HEK293 (cell line): ENCODE results near the gene POLR1D.
A peak's percentile ranks its signal among the peaks of the same experiment; 100 is the strongest.

Experiments
- CTCF ChIA-PET: fragments of 350-600 bp; formaldehyde crosslinking; extraction: SDS; loops from one replicate; lab custom pipeline; 2021; ENCODE audit warnings: antibody characterized with exemption; lab: Yijun Ruan, JAX
- POLR2A ChIA-PET: fragments of 300-600 bp; formaldehyde crosslinking; extraction: SDS; loops from one replicate; lab custom pipeline; 2020; ENCODE audit warnings: antibody characterized with exemption, inconsistent platforms; lab: Yijun Ruan, JAX
- H3K27ac ChIP-seq: fragments of 200-500 bp; sonication (Bioruptor generic); 2 replicates; pipeline ENCODE4 v1.5.1; 2014; ENCODE audit warnings: low read depth, low read length, control low read depth, inconsistent platforms; ENCODE audit errors: extremely low read depth
- H3K36me3 ChIP-seq, 2 experiments: fragments of 200-500 bp in 1 of 2; sonication (Bioruptor generic) in 1 of 2; 1 replicate in 1 of 2; 2 replicates in 1 of 2; pipeline ENCODE4 v1.5.1; 2014 to 2017; ENCODE audit warnings: inconsistent platforms in 2 of 2, low read length in 2 of 2; ENCODE audit not compliant: control insufficient read depth in 2 of 2, insufficient read depth in 1 of 2
- H3K4me1 ChIP-seq: fragments of 200-500 bp; sonication (Bioruptor generic); 2 replicates; pipeline ENCODE4 v1.5.1; 2014; ENCODE audit warnings: mild to moderate bottlenecking, low read length, inconsistent platforms; ENCODE audit not compliant: control insufficient read depth, insufficient read depth
- H3K4me3 ChIP-seq: 2 replicates; pipeline ENCODE4 v1.5.1; 2011; ENCODE audit warnings: low read depth, mild to moderate bottlenecking, control low read depth, low read length, moderate library complexity
- H3K9me3 ChIP-seq: fragments of 200-500 bp; sonication (Bioruptor generic); 2 replicates; pipeline ENCODE4 v1.5.1; 2014; ENCODE audit warnings: low read depth, low read length, inconsistent platforms; ENCODE audit not compliant: control insufficient read depth, insufficient read depth
- AEBP2 ChIP-seq: fragments of 450-650 bp; formaldehyde crosslinking; IDR thresholded peaks from 2 replicates; pipeline ENCODE4 v1.5.1; 2016; ENCODE audit warnings: missing biosample characterization, missing genetic modification characterization, borderline replicate concordance
- BCL11A ChIP-seq: fragments of 450-650 bp; formaldehyde crosslinking; IDR thresholded peaks from 2 replicates; pipeline ENCODE4 v1.5.1; 2016; ENCODE audit warnings: low read depth, missing biosample characterization, missing genetic modification characterization
- ELK4 ChIP-seq: IDR thresholded peaks from 2 replicates; pipeline ENCODE4 v1.6.1; 2011; ENCODE audit warnings: mild to moderate bottlenecking, low read depth, low read length, borderline replicate concordance
- HOXD13 ChIP-seq: sonication (generic); formaldehyde crosslinking; IDR thresholded peaks from 2 replicates; pipeline ENCODE4 v1.8.0; 2022; ENCODE audit warnings: missing genetic modification reagents, borderline replicate concordance
- KLF9 ChIP-seq: fragments of 450-650 bp; formaldehyde crosslinking; IDR thresholded peaks from 2 replicates; pipeline ENCODE4 v1.5.1; 2016; ENCODE audit warnings: missing biosample characterization, missing genetic modification characterization, low read depth
- PBX3 ChIP-seq: sonication (generic); formaldehyde crosslinking; IDR thresholded peaks from 2 replicates; pipeline ENCODE4 v1.8.1; 2022; ENCODE audit warnings: mild to moderate bottlenecking, moderate library complexity, missing genetic modification reagents
- SP3 ChIP-seq: fragments of 450-650 bp; formaldehyde crosslinking; IDR thresholded peaks from 2 replicates; pipeline ENCODE4 v1.5.1; 2016; ENCODE audit warnings: missing biosample characterization, missing genetic modification characterization
- SP7 ChIP-seq: fragments of 450-650 bp; formaldehyde crosslinking; IDR thresholded peaks from 2 replicates; pipeline ENCODE4 v1.5.1; 2016; ENCODE audit warnings: missing biosample characterization, missing genetic modification characterization
- ZNF138 ChIP-seq: fragments of 450-650 bp; formaldehyde crosslinking; IDR thresholded peaks from 2 replicates; pipeline ENCODE4 v1.5.1; 2016; ENCODE audit warnings: missing biosample characterization, missing genetic modification characterization, borderline replicate concordance
- ZNF148 ChIP-seq: fragments of 450-650 bp; formaldehyde crosslinking; IDR thresholded peaks from 2 replicates; pipeline ENCODE4 v1.5.0; 2017; ENCODE audit warnings: missing biosample characterization, missing genetic modification characterization, borderline replicate concordance
- ZNF19 ChIP-seq: fragments of 450-650 bp; formaldehyde crosslinking; IDR thresholded peaks from 2 replicates; pipeline ENCODE4; 2016; ENCODE audit warnings: missing biosample characterization, missing genetic modification characterization, low read depth
- ZNF221 ChIP-seq: fragments of 450-650 bp; formaldehyde crosslinking; IDR thresholded peaks from 2 replicates; pipeline ENCODE4 v1.5.1; 2017; ENCODE audit warnings: missing biosample characterization, missing genetic modification characterization, borderline replicate concordance
- ZNF341 ChIP-seq: fragments of 450-650 bp; formaldehyde crosslinking; IDR thresholded peaks from 2 replicates; pipeline ENCODE4; 2016; ENCODE audit warnings: low read depth, missing biosample characterization, missing genetic modification characterization
- ZNF518A ChIP-seq: fragments of 450-650 bp; formaldehyde crosslinking; conservative IDR thresholded peaks from 2 replicates; pipeline ENCODE4 v1.5.1; 2016; ENCODE audit warnings: low read depth, missing biosample characterization, missing genetic modification characterization
- ZNF544 ChIP-seq: fragments of 450-650 bp; formaldehyde crosslinking; IDR thresholded peaks from 2 replicates; pipeline ENCODE4 v1.5.0; 2017; ENCODE audit warnings: missing biosample characterization, missing genetic modification characterization
- ZNF549 ChIP-seq: fragments of 450-650 bp; IDR thresholded peaks from 2 replicates; pipeline ENCODE4 v1.5.1; 2018; ENCODE audit warnings: missing biosample characterization, missing genetic modification characterization, mild to moderate bottlenecking, inconsistent platforms, moderate library complexity
- ZNF558 ChIP-seq: fragments of 450-650 bp; formaldehyde crosslinking; IDR thresholded peaks from 2 replicates; pipeline ENCODE4 v1.5.1; 2016; ENCODE audit warnings: missing biosample characterization, missing genetic modification characterization
- ZNF629 ChIP-seq: fragments of 450-650 bp; formaldehyde crosslinking; IDR thresholded peaks from 2 replicates; pipeline ENCODE4 v1.5.1; 2017; ENCODE audit warnings: missing biosample characterization, missing genetic modification characterization
- ZNF704 ChIP-seq: fragments of 450-650 bp; formaldehyde crosslinking; IDR thresholded peaks from 2 replicates; pipeline ENCODE4 v1.5.1; 2016; ENCODE audit warnings: missing biosample characterization, missing genetic modification characterization
- ZNF791 ChIP-seq: fragments of 450-650 bp; formaldehyde crosslinking; IDR thresholded peaks from 2 replicates; pipeline ENCODE4 v1.5.1; 2016; ENCODE audit warnings: missing biosample characterization, missing genetic modification characterization
- ZSCAN18 ChIP-seq: fragments of 450-650 bp; formaldehyde crosslinking; IDR thresholded peaks from 2 replicates; pipeline ENCODE4 v1.5.1; 2016; ENCODE audit warnings: missing biosample characterization, missing genetic modification characterization

The POLR1D gene

GRCh38 chr13:27621366-27622101 is at the start of gene POLR1D:
TSS of gene POLR1D (plus strand) at chr13:27621892. CDS start at chr13:27621984, 92 bp downstream.
- Histone ChIP-seq H3K27ac (peak within 1 kb of the TSS; percentile 98), H3K4me1 (0 out of 2 replicates have a peak, but pooled peaks cover 4% of the 10 kb centered on the region), H3K4me3 (peak within 1 kb of the TSS; percentile 91), H3K9me3 (no peaks in the 10 kb centered on the region), H3K36me3 (peaks cover 5 to 32% of the 10 kb centered on the region in 2 experiments; a peak in 2 of 3 replicates)
- ChIA-PET POLR2A (interaction anchor here (0.5 to 2.7 kb wide), 10 partner anchors 13 to 205 kb away, joined by 3 to 16 read pairs (median 5); partner anchors contain the start of gene MTIF3), CTCF (interaction anchor here (0.9 to 2.1 kb wide), 4 partner anchors 18 to 205 kb away, joined by 3 to 6 read pairs (median 4); no protein-coding TSS in a partner anchor)
- no peak for TF ChIP-seq ZNF138 (tag by site-specific recombination)
- 0 out of 2 replicates have a peak, but pooled peaks have one; percentile 45 for TF ChIP-seq BCL11A (tag by site-specific recombination)
- no peak for TF ChIP-seq ZNF791
- TF ChIP-seq SP3 (tag by site-specific recombination): peak; percentile 74
- no peak for TF ChIP-seq ZNF549 (tag by site-specific recombination)
- TF ChIP-seq ZNF704 (tag by site-specific recombination): no peak
- 0 out of 2 replicates have a peak, but pooled peaks have one; percentile 26 for TF ChIP-seq ZSCAN18 (tag by site-specific recombination)
- TF ChIP-seq ZNF518A (tag by site-specific recombination): no peak
- no peak for TF ChIP-seq ZNF221 (tag by site-specific recombination)
- TF ChIP-seq AEBP2 (tag by site-specific recombination): no peak
- TF ChIP-seq ZNF341: peak; percentile 65
- TF ChIP-seq PBX3 (CRISPR knock-in tag): peak; percentile 35; the same call in 1 of the 2 replicates
- TF ChIP-seq KLF9 (tag by site-specific recombination): peak; percentile 61
- TF ChIP-seq ZNF629 (tag by site-specific recombination): peak; percentile 17; the same call in 1 of the 2 replicates
- TF ChIP-seq HOXD13 (CRISPR knock-in tag): no peak
- no peak for TF ChIP-seq ELK4
- TF ChIP-seq ZNF558 (tag by site-specific recombination): no peak
- no peak for TF ChIP-seq ZNF544 (tag by site-specific recombination)
- TF ChIP-seq ZNF148: no peak
- TF ChIP-seq ZNF19 (tag by site-specific recombination): no peak
- TF ChIP-seq SP7 (tag by site-specific recombination): peak; percentile 43; the same call in 1 of the 2 replicates
